OCI-LY3 (cell line): Measurements from ENCODE around the gene HIVEP3.

Source experiments
- CTCF ChIP-seq: fragments of 200-600, 300-600 bp; sonication (generic); IDR thresholded peaks from 2 replicates; pipeline ENCODE4 v1.5.1; 2014; ENCODE audit warnings: antibody characterized with exemption, low read length, low read depth
- EZH2phosphoT487 ChIP-seq: fragments of 200-600 bp; shearing (Covaris generic); IDR thresholded peaks from 2 replicates; pipeline ENCODE4 v1.6.1; 2018; ENCODE audit warnings: antibody characterized with exemption, mixed run types, low read depth

- TF ChIP-seq CTCF, result no peak
- TF ChIP-seq EZH2phosphoT487, result no peak
These were observed 45.7 kb upstream of the HIVEP3 start for GRCh38 chr1:41964400-41964799.
